ENCODE results near the gene SPATA19.
"Not testable (repeated sequence)": the region's sequence is repeated elsewhere in the genome, so short reads cannot be mapped to it uniquely, and the experiment has no call there.

The SPATA19 gene

GRCh38 chr11:133854330-133854960, 9.1 kb upstream of the SPATA19 start:
- H3K36me3 Mint-ChIP-seq; H3K9me3 Mint-ChIP-seq; DNase-seq; ATAC-seq (replicated peaks); H3K4me1 Mint-ChIP-seq; H3K27ac Mint-ChIP-seq; H3K27me3 Mint-ChIP-seq; H3K4me3 Mint-ChIP-seq: not testable (repeated sequence)

- no peak overlapping the region for H3K4me3 Mint-ChIP-seq
- H3K9me3 Mint-ChIP-seq, result peaks cover 12 to 17% of the 10 kb centered on the region in 2 donors
- DNase-seq, result no peak
- H3K27ac Mint-ChIP-seq, result no peak overlapping the region
- H3K36me3 Mint-ChIP-seq, result no peaks in the 10 kb centered on the region
- ATAC-seq (replicated peaks), result no peak
- H3K4me1 Mint-ChIP-seq, result no peaks in the 10 kb centered on the region
- no peaks in the 10 kb centered on the region for H3K27me3 Mint-ChIP-seq
These were observed 1.1 kb downstream of the SPATA19 start for GRCh38 chr11:133844217-133844616.

GRCh38 chr11:133843454-133843987, 1.8 kb downstream of the SPATA19 start:
- no peaks in the 10 kb centered on the region for H3K36me3 Mint-ChIP-seq
- no peak overlapping the region for H3K27ac Mint-ChIP-seq
- no peak for DNase-seq
- no peaks in the 10 kb centered on the region for H3K27me3 Mint-ChIP-seq
- no peak overlapping the region for H3K4me3 Mint-ChIP-seq
- no peak for ATAC-seq (replicated peaks)
- peaks cover 9 to 17% of the 10 kb centered on the region in 2 donors for H3K9me3 Mint-ChIP-seq
- no peaks in the 10 kb centered on the region for H3K4me1 Mint-ChIP-seq

- Mint-ChIP-seq H3K36me3 (no peaks in the 10 kb centered on the region), H3K27ac (no peak overlapping the region), H3K4me1 (no peaks in the 10 kb centered on the region), H3K4me3 (no peak overlapping the region), H3K27me3 (no peaks in the 10 kb centered on the region), H3K9me3 (peaks cover 6 to 10% of the 10 kb centered on the region in 2 donors)
- no peak for DNase-seq
- no peak for ATAC-seq (replicated peaks)
These were observed 2.6 kb downstream of the SPATA19 start for GRCh38 chr11:133842730-133843129.

GRCh38 chr11:133842053-133842452, 3.3 kb downstream of the SPATA19 start:
- Mint-ChIP-seq H3K36me3 (no peaks in the 10 kb centered on the region), H3K4me3 (no peak overlapping the region), H3K9me3 (peaks cover 6 to 10% of the 10 kb centered on the region in 2 donors), H3K27ac (no peak overlapping the region), H3K4me1 (no peaks in the 10 kb centered on the region), H3K27me3 (no peaks in the 10 kb centered on the region)
- peak in 1 of 2 donors; percentile 5 for ATAC-seq (replicated peaks)
- no peak for DNase-seq

- no peak overlapping the region for H3K4me3 Mint-ChIP-seq
- no peaks in the 10 kb centered on the region for H3K36me3 Mint-ChIP-seq
- peaks cover 3 to 9% of the 10 kb centered on the region in 2 donors for H3K9me3 Mint-ChIP-seq
- no peak overlapping the region for H3K27ac Mint-ChIP-seq
- no peaks in the 10 kb centered on the region for H3K27me3 Mint-ChIP-seq
- peak in 1 of 2 donors; percentile 10 for ATAC-seq (replicated peaks)
- no peak for DNase-seq
- H3K4me1 Mint-ChIP-seq, result no peaks in the 10 kb centered on the region
These were observed 3.9 kb downstream of the SPATA19 start for GRCh38 chr11:133841279-133842043.

GRCh38 chr11:133840479-133840941, 4.8 kb downstream of the SPATA19 start:
- H3K4me1 Mint-ChIP-seq, result no peaks in the 10 kb centered on the region
- H3K9me3 Mint-ChIP-seq, result peaks cover 3 to 4% of the 10 kb centered on the region in 2 donors
- peaks cover 0 to 9% of the 10 kb centered on the region in 2 donors for H3K27me3 Mint-ChIP-seq
- H3K27ac Mint-ChIP-seq, result no peak overlapping the region
- DNase-seq (no peak), ATAC-seq (replicated peaks) (no peak)
- H3K4me3 Mint-ChIP-seq, result no peak overlapping the region
- H3K36me3 Mint-ChIP-seq, result no peaks in the 10 kb centered on the region

- ATAC-seq (replicated peaks), result peak in 1 of 2 donors; percentile 6
- no peaks in the 10 kb centered on the region for H3K9me3 Mint-ChIP-seq
- no peak overlapping the region for H3K27ac Mint-ChIP-seq
- no peak for DNase-seq
- H3K27me3 Mint-ChIP-seq, result peaks cover 0 to 13% of the 10 kb centered on the region in 2 donors
- no peaks in the 10 kb centered on the region for H3K36me3 Mint-ChIP-seq
- H3K4me1 Mint-ChIP-seq, result peaks cover 0 to 2% of the 10 kb centered on the region in 2 donors
- no peak overlapping the region for H3K4me3 Mint-ChIP-seq
These were observed 9.4 kb downstream of the SPATA19 start for GRCh38 chr11:133835593-133836548.

- ATAC-seq (replicated peaks), result peak; percentile 71 to 82
- H3K4me1 Mint-ChIP-seq, result peaks cover 0 to 2% of the 10 kb centered on the region in 2 donors
- H3K27ac Mint-ChIP-seq, result no peak overlapping the region
- no peak for DNase-seq
- no peak overlapping the region for H3K4me3 Mint-ChIP-seq
- H3K36me3 Mint-ChIP-seq, result no peaks in the 10 kb centered on the region
- peaks cover 0 to 13% of the 10 kb centered on the region in 2 donors for H3K27me3 Mint-ChIP-seq
- no peaks in the 10 kb centered on the region for H3K9me3 Mint-ChIP-seq
These were observed 10.4 kb downstream of the SPATA19 start for GRCh38 chr11:133834682-133835592.

- peak overlapping the region; percentile 39 for H3K27ac Mint-ChIP-seq
- H3K4me3 Mint-ChIP-seq, result no peak overlapping the region
- H3K9me3 Mint-ChIP-seq, result no peaks in the 10 kb centered on the region
- no peak for DNase-seq
- H3K36me3 Mint-ChIP-seq, result no peaks in the 10 kb centered on the region
- peaks cover 0 to 2% of the 10 kb centered on the region in 2 donors for H3K4me1 Mint-ChIP-seq
- H3K27me3 Mint-ChIP-seq, result peaks cover 0 to 13% of the 10 kb centered on the region in 2 donors
- no peak for ATAC-seq (replicated peaks)
These were observed 11.2 kb downstream of the SPATA19 start for GRCh38 chr11:133833898-133834681.

- peaks cover 0 to 16% of the 10 kb centered on the region in 2 donors for H3K27me3 Mint-ChIP-seq
- no peaks in the 10 kb centered on the region for H3K9me3 Mint-ChIP-seq
- peaks cover 0 to 2% of the 10 kb centered on the region in 2 donors for H3K4me1 Mint-ChIP-seq
- ATAC-seq (replicated peaks) (no peak), DNase-seq (no peak)
- no peaks in the 10 kb centered on the region for H3K36me3 Mint-ChIP-seq
- no peak overlapping the region for H3K4me3 Mint-ChIP-seq
- H3K27ac Mint-ChIP-seq, result peak overlapping the region; percentile 39
These were observed 12.1 kb downstream of the SPATA19 start for GRCh38 chr11:133832991-133833897.

Data from stimulated activated naive B cell treated with anti-CD40 and anti-IgM and Interleukin-4, amounts not matched to agents 10 μg/mL and 1 μg/mL and 100 μg/mL, for 72 hours (primary cell).